GM12878 (cell line): ENCODE data around the gene HSPB6. TPM values are rescaled to one million over a fixed set of nuclear protein-coding genes. Genes with fewer than 3 reads are reported as not detected.
A peak's percentile ranks its signal among the peaks of the same experiment; 100 is the strongest.

ENCODE experiments used
- BHLHE40 ChIP-seq, 2 experiments: fragments of 450-650 bp in 1 of 2; IDR thresholded peaks; 2 replicates each; pipeline ENCODE4 v1.6.1; 2011 to 2017; ENCODE audit warnings: low read depth in 2 of 2, borderline replicate concordance in 1 of 2, improper control_type of control experiment in 1 of 2, low read length in 1 of 2, mild to moderate bottlenecking in 1 of 2
- CBFB ChIP-seq: IDR thresholded peaks from 2 replicates; pipeline ENCODE4 v1.6.1; 2016; ENCODE audit warnings: antibody characterized with exemption, low read depth
- CBX3 ChIP-seq: fragments of 200-600 bp; sonication (generic); IDR thresholded peaks from 2 replicates; pipeline ENCODE4 v1.6.1; 2016; ENCODE audit warnings: low read depth, borderline replicate concordance
- EED ChIP-seq: sonication (generic); IDR thresholded peaks from 2 replicates; pipeline ENCODE4 v1.6.1; 2016; ENCODE audit warnings: antibody characterized with exemption, low read depth
- EGR1 ChIP-seq, 2 experiments: IDR thresholded peaks; 1 replicate in 1 of 2; 2 replicates in 1 of 2; pipeline ENCODE4 v1.6.1; 2011 to 2012; ENCODE audit warnings: low read depth in 2 of 2, low read length in 2 of 2, borderline replicate concordance in 1 of 2, mild to moderate bottlenecking in 1 of 2, moderate library complexity in 1 of 2
- HCFC1 ChIP-seq: fragments of 150-350 bp; IDR thresholded peaks from 2 replicates; pipeline ENCODE4 v1.6.1; 2014; ENCODE audit warnings: low read length
- IKZF2 ChIP-seq, 2 experiments: fragments of 450-650 bp; IDR thresholded peaks; 2 replicates each; pipeline ENCODE4 v1.6.1; 2017; ENCODE audit warnings: mild to moderate bottlenecking in 2 of 2, moderate library complexity in 2 of 2
- JUND ChIP-seq: IDR thresholded peaks from 2 replicates; pipeline ENCODE4 v1.6.1; 2012; ENCODE audit warnings: low read depth, mild to moderate bottlenecking, low read length, improper control_type of control experiment, moderate library complexity
- MYC ChIP-seq: IDR thresholded peaks from 2 replicates; pipeline ENCODE4 v1.6.1; 2011; ENCODE audit warnings: mild to moderate bottlenecking, low read length, moderate library complexity, inconsistent platforms; ENCODE audit not compliant: insufficient read depth, insufficient replicate concordance, insufficient read length, severe bottlenecking
- NFXL1 ChIP-seq: fragments of 450-650 bp; IDR thresholded peaks from 2 replicates; pipeline ENCODE4 v1.6.1; 2017; ENCODE audit warnings: antibody characterized with exemption, mild to moderate bottlenecking, borderline replicate concordance
- PAX5 ChIP-seq: IDR thresholded peaks from 2 replicates; pipeline ENCODE4 v1.6.1; 2011; ENCODE audit warnings: low read depth, low read length, borderline replicate concordance
- POLR2AphosphoS5 ChIP-seq: IDR thresholded peaks from 2 replicates; pipeline ENCODE4 v1.6.1; 2011; ENCODE audit warnings: mild to moderate bottlenecking, low read length, inconsistent platforms
- RBBP5 ChIP-seq: fragments of 200-600 bp; sonication (generic); conservative IDR thresholded peaks from 2 replicates; pipeline ENCODE4 v1.6.1; 2016
- RELA ChIP-seq: fragments of 450-650 bp; IDR thresholded peaks from 2 replicates; pipeline ENCODE4 v1.8.0; 2014; ENCODE audit warnings: borderline replicate concordance; ENCODE audit not compliant: partially characterized antibody
- RUNX3 ChIP-seq: IDR thresholded peaks from 2 replicates; pipeline ENCODE4 v1.6.1; 2012; ENCODE audit warnings: low read length, inconsistent platforms
- SMAD1 ChIP-seq: fragments of 450-650 bp; IDR thresholded peaks from 2 replicates; pipeline ENCODE4 v1.6.1; 2018; ENCODE audit warnings: mild to moderate bottlenecking, low read depth; ENCODE audit not compliant: partially characterized antibody
- TBL1XR1 ChIP-seq: IDR thresholded peaks from 2 replicates; pipeline ENCODE4 v1.6.1; 2012; ENCODE audit warnings: low read depth, low read length, improper control_type of control experiment
- ZNF217 ChIP-seq: fragments of 450-650 bp; IDR thresholded peaks from 2 replicates; pipeline ENCODE4 v1.6.1; 2017; ENCODE audit warnings: antibody characterized with exemption, mild to moderate bottlenecking
- ZNF622 ChIP-seq: fragments of 450-650 bp; IDR thresholded peaks from 2 replicates; pipeline ENCODE4 v1.6.1; 2017; ENCODE audit warnings: mild to moderate bottlenecking, inconsistent platforms
- polyA plus RNA-seq, 11 experiments: library from polyadenylated mRNA; depleted of rRNA in 4 of 11; unstranded in 6 of 11; stranded (reverse) in 5 of 11; fragments of >200 nt; fragmentation: Nextera tagmentation in 4 of 11; fragmentation: Illumina TruSeq in 1 of 11; extraction: Ambion mirVana in 4 of 11; extraction: Trizol in 1 of 11; gene quantifications; 1 replicate in 1 of 11; 2 replicates in 10 of 11; pipeline versions ENCODE4 v1.2.1 to v1.2.3, GENCODE V29; 2011 to 2016; ENCODE audit warnings: inconsistent platforms in 2 of 11, missing spikeins in 2 of 11, low read depth in 1 of 11
- total RNA-seq, 4 experiments: library from RNA; depleted of rRNA in 3 of 4; stranded (reverse); fragments of >200 nt in 3 of 4; fragmentation: Illumina TruSeq in 1 of 4; extraction: Trizol in 1 of 4; gene quantifications; 2 replicates each; pipeline versions ENCODE4 v1.2.1 to v1.2.3, GENCODE V29; 2013 to 2021
- TF ChIP-seq, protein P1 (sequence below): IDR thresholded peaks from 2 replicates; pipeline ENCODE4 v1.6.1; 2012; ENCODE audit warnings: low read depth, low read length, improper control_type of control experiment
- TF ChIP-seq, protein P2 (sequence below): IDR thresholded peaks from 2 replicates; pipeline ENCODE4 v1.6.1; 2012; ENCODE audit warnings: low read depth, low read length, improper control_type of control experiment
- TF ChIP-seq, protein P3 (sequence below): fragments of 150-350 bp; IDR thresholded peaks from 2 replicates; pipeline ENCODE4 v1.6.1; 2014; ENCODE audit warnings: mild to moderate bottlenecking, low read depth, low read length
- TF ChIP-seq, protein P4 (sequence below): fragments of 450-650 bp; IDR thresholded peaks from 2 replicates; pipeline ENCODE4 v1.6.1; 2016; ENCODE audit warnings: mild to moderate bottlenecking

HSPB6 gene
- total and polyA plus RNA-seq, 10 of the 15 experiments (the other 5 are each of a cell fraction or from before 2014, with no cell fraction given): 0.09 to 1.6 (median 0.36) TPM; not detected in 4

DNA sequence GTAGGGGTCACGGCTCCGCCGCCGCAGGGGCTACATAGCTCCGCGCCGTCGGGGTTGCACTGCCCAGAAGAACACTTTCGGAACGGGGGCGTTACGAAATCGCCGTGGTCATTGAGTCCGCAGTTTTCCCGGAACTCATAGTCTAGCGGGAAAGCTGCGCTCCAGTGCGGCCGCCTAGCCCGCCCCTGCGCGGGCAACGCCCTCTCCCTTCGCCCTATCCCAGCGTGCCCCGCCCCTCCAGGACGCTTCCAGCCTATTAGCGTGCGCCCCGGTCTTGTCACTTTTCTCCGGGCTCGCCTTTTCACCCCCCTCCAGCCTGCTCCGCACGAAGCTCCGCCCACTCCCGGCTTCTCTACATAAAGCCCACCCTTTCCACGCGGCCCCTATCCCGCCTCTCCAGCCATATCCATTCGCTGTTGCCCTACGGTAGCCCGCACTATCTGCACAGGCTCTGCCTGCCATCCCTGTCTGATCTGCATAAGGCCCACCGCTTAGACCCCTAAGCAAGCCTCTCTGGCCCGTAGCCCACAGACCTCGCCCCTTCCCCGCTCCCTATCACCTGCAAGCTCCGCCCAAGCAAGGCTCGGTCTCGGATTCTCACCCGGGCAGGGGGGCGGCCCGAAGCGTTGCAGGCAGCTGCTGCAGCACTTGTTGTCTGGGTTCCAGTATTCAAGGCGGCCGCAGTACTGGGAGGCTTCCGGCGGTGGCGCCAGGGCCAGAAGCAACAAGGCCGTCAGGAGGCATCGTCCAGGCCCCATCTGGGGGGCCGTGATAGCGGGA lies 16.2 kb downstream of the HSPB6 start (continued):
- TF ChIP-seq, protein P1, sequence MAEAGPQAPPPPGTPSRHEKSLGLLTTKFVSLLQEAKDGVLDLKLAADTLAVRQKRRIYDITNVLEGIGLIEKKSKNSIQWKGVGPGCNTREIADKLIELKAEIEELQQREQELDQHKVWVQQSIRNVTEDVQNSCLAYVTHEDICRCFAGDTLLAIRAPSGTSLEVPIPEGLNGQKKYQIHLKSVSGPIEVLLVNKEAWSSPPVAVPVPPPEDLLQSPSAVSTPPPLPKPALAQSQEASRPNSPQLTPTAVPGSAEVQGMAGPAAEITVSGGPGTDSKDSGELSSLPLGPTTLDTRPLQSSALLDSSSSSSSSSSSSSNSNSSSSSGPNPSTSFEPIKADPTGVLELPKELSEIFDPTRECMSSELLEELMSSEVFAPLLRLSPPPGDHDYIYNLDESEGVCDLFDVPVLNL: no peak
- TF ChIP-seq RUNX3: peak; percentile 37; the same call in 1 of the 2 replicates
- TF ChIP-seq PAX5: peak; percentile 52; the same call in 1 of the 2 replicates
- no peak for TF ChIP-seq NFXL1
- TF ChIP-seq EED: no peak
- TF ChIP-seq, protein P2, sequence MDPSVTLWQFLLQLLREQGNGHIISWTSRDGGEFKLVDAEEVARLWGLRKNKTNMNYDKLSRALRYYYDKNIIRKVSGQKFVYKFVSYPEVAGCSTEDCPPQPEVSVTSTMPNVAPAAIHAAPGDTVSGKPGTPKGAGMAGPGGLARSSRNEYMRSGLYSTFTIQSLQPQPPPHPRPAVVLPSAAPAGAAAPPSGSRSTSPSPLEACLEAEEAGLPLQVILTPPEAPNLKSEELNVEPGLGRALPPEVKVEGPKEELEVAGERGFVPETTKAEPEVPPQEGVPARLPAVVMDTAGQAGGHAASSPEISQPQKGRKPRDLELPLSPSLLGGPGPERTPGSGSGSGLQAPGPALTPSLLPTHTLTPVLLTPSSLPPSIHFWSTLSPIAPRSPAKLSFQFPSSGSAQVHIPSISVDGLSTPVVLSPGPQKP: no peak
- peak in 1 of 2 experiments; percentile 44; a peak in 2 of 4 replicates for TF ChIP-seq BHLHE40 (IDR thresholded peaks at IDR 0.05; ENCODE audit: borderline replicate concordance in 1 of 2, low read depth in 2 of 2, low read length in 1 of 2)
- TF ChIP-seq, protein P3, sequence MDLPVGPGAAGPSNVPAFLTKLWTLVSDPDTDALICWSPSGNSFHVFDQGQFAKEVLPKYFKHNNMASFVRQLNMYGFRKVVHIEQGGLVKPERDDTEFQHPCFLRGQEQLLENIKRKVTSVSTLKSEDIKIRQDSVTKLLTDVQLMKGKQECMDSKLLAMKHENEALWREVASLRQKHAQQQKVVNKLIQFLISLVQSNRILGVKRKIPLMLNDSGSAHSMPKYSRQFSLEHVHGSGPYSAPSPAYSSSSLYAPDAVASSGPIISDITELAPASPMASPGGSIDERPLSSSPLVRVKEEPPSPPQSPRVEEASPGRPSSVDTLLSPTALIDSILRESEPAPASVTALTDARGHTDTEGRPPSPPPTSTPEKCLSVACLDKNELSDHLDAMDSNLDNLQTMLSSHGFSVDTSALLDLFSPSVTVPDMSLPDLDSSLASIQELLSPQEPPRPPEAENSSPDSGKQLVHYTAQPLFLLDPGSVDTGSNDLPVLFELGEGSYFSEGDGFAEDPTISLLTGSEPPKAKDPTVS: no peak
- TF ChIP-seq POLR2AphosphoS5: peak; percentile 88
- TF ChIP-seq ZNF217: no peak
- no peak for TF ChIP-seq TBL1XR1
- TF ChIP-seq RELA: no peak
- TF ChIP-seq CBFB: peak; percentile 59; the same call in 1 of the 2 replicates
- no peak for TF ChIP-seq JUND
- no peak for TF ChIP-seq EGR1 (IDR thresholded peaks at IDR 0.05; ENCODE audit: borderline replicate concordance in 1 of 2, low read depth in 2 of 2, low read length in 2 of 2)
- peak; percentile 33 for TF ChIP-seq SMAD1
- no peak for TF ChIP-seq CBX3
- no peak for TF ChIP-seq RBBP5
- TF ChIP-seq MYC: no peak
- no peak for TF ChIP-seq HCFC1
- TF ChIP-seq ZNF622: no peak
- peak in 1 of 2 experiments; percentile 17; a peak in 2 of 4 replicates for TF ChIP-seq IKZF2 (IDR thresholded peaks at IDR 0.05)
- TF ChIP-seq, protein P4, sequence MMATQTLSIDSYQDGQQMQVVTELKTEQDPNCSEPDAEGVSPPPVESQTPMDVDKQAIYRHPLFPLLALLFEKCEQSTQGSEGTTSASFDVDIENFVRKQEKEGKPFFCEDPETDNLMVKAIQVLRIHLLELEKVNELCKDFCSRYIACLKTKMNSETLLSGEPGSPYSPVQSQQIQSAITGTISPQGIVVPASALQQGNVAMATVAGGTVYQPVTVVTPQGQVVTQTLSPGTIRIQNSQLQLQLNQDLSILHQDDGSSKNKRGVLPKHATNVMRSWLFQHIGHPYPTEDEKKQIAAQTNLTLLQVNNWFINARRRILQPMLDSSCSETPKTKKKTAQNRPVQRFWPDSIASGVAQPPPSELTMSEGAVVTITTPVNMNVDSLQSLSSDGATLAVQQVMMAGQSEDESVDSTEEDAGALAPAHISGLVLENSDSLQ: peak; percentile 90
